A204.1 (cell line): ENCODE results near the gene GPR4.

ENCODE experiments used
- FAIRE-seq: peaks from 2 replicates; lab custom pipeline; 2012; peaks lifted over from hg19 to GRCh38; lab: Jason Lieb, UNC

The GPR4 gene

GRCh38 chr19:45547965-45548609 lies 53.9 kb downstream of the GPR4 start:
- no peak for FAIRE-seq

- FAIRE-seq, result no peak
Measured at GRCh38 chr19:45547211-45547770, 54.7 kb downstream of the GPR4 start.

GRCh38 chr19:45542234-45542668 lies 59.8 kb downstream of the GPR4 start:
- no peak for FAIRE-seq
